ENCODE results near the gene TRHDE. TPM values are rescaled to one million over a fixed set of nuclear protein-coding genes. Genes with fewer than 3 reads are reported as not detected.

Gene TRHDE
- polyA plus RNA-seq, 1 donor (not counting 4 experiments of a cell fraction or from before 2014, with no cell fraction given) = 0.12 TPM

GRCh38 chr12:72535212-72535990 is 263.2 kb downstream of the TRHDE start:
- H3K9ac ChIP-seq (ENCODE audit: control insufficient read depth, extremely low read depth, insufficient read depth, low read length) = no peak overlapping the region
- H4K20me1 ChIP-seq (ENCODE audit: control insufficient read depth, extremely low read depth, insufficient read depth, low read length) = no peaks in the 10 kb centered on the region
- dilution Hi-C loops (cut with MboI; ENCODE audit: extremely low pct_ligation_motif_present, low sequenced_read_pairs) = no loop called here
- no peak for TF ChIP-seq EZH2 (IDR thresholded peaks at IDR 0.05; ENCODE audit: low read length)
- TF ChIP-seq CTCF (optimal IDR thresholded peaks at IDR 0.05 in 1 of 3, IDR thresholded peaks at IDR 0.05 in 1 of 3, conservative IDR thresholded peaks at IDR 0.05 in 1 of 3; ENCODE audit: extremely low read depth in 1 of 3, insufficient read depth in 2 of 3, low read length in 3 of 3) = no peak
- H3K4me2 ChIP-seq (ENCODE audit: control insufficient read depth, extremely low read depth, insufficient read depth, low read depth, low read length) = no peak overlapping the region
- no peaks in the 10 kb centered on the region for H3K79me2 ChIP-seq (ENCODE audit: control insufficient read depth, insufficient read depth, low read length)
- no peaks in the 10 kb centered on the region for H3K4me1 ChIP-seq (ENCODE audit: control insufficient read depth, extremely low read depth, insufficient read depth, low read length)
- no peak for DNase-seq (ENCODE audit: low read depth, low spot score)
- no peak overlapping the region for H2AFZ ChIP-seq (ENCODE audit: control insufficient read depth, low read length)
- no peaks in the 10 kb centered on the region for H3K9me1 ChIP-seq (ENCODE audit: control insufficient read depth, extremely low read depth, insufficient read depth, low read length)
- H3K27ac ChIP-seq (ENCODE audit: control insufficient read depth, insufficient read depth, low read length) = no peak overlapping the region
- H3K9me3 ChIP-seq (ENCODE audit: control insufficient read depth, low read depth, low read length) = no peaks in the 10 kb centered on the region
- H3K36me3 ChIP-seq (ENCODE audit: control insufficient read depth in 2 of 2, extremely low read depth in 1 of 2, insufficient read depth in 2 of 2, low read length in 2 of 2) = no peaks in the 10 kb centered on the region
- FAIRE-seq = no peak
- no peak overlapping the region for H3K4me3 ChIP-seq (ENCODE audit: control insufficient read depth in 2 of 3, extremely low read depth in 1 of 3, insufficient read depth in 2 of 3, low read depth in 1 of 3, low read length in 3 of 3)
- no peaks in the 10 kb centered on the region for H3K27me3 ChIP-seq (ENCODE audit: control insufficient read depth, extremely low read depth, insufficient read depth, low read length)

GRCh38 chr12:72540811-72541210 is 268.6 kb downstream of the TRHDE start:
- TF ChIP-seq CTCF (optimal IDR thresholded peaks at IDR 0.05 in 1 of 3, IDR thresholded peaks at IDR 0.05 in 1 of 3, conservative IDR thresholded peaks at IDR 0.05 in 1 of 3; ENCODE audit: extremely low read depth in 1 of 3, insufficient read depth in 2 of 3, low read length in 3 of 3) (no peak), EZH2 (IDR thresholded peaks at IDR 0.05; ENCODE audit: low read length) (no peak)
- dilution Hi-C loops (cut with MboI; ENCODE audit: extremely low pct_ligation_motif_present, low sequenced_read_pairs) = no loop called here

More at GRCh38 chr12:72540811-72541210, 268.6 kb downstream of the TRHDE start:
- no peak overlapping the region for H3K4me3 ChIP-seq (ENCODE audit: control insufficient read depth in 2 of 3, extremely low read depth in 1 of 3, insufficient read depth in 2 of 3, low read depth in 1 of 3, low read length in 3 of 3)
- no peaks in the 10 kb centered on the region for H3K9me3 ChIP-seq (ENCODE audit: control insufficient read depth, low read depth, low read length)
- no peak for FAIRE-seq
- H3K27me3 ChIP-seq (ENCODE audit: control insufficient read depth, extremely low read depth, insufficient read depth, low read length) = no peaks in the 10 kb centered on the region
- no peaks in the 10 kb centered on the region for H3K9me1 ChIP-seq (ENCODE audit: control insufficient read depth, extremely low read depth, insufficient read depth, low read length)
- no peak overlapping the region for H3K4me2 ChIP-seq (ENCODE audit: control insufficient read depth, extremely low read depth, insufficient read depth, low read depth, low read length)
- DNase-seq (ENCODE audit: low read depth, low spot score) = no peak
- no peak overlapping the region for H2AFZ ChIP-seq (ENCODE audit: control insufficient read depth, low read length)
- H4K20me1 ChIP-seq (ENCODE audit: control insufficient read depth, extremely low read depth, insufficient read depth, low read length) = no peaks in the 10 kb centered on the region
- no peak overlapping the region for H3K9ac ChIP-seq (ENCODE audit: control insufficient read depth, extremely low read depth, insufficient read depth, low read length)
- H3K36me3 ChIP-seq (ENCODE audit: control insufficient read depth in 2 of 2, extremely low read depth in 1 of 2, insufficient read depth in 2 of 2, low read length in 2 of 2) = no peaks in the 10 kb centered on the region
- H3K4me1 ChIP-seq (ENCODE audit: control insufficient read depth, extremely low read depth, insufficient read depth, low read length) = no peaks in the 10 kb centered on the region
- H3K79me2 ChIP-seq (ENCODE audit: control insufficient read depth, insufficient read depth, low read length) = no peaks in the 10 kb centered on the region
- no peak overlapping the region for H3K27ac ChIP-seq (ENCODE audit: control insufficient read depth, insufficient read depth, low read length)
